Uterus (tissue), 4 donors: ENCODE measurements around the gene TEKT2. TPM values are rescaled to one million over a fixed set of nuclear protein-coding genes. Genes with fewer than 3 reads are reported as not detected.

ENCODE experiments used
- DNase-seq, 2 donors: peaks; one replicate each; pipeline ENCODE4 v3.0.0-alpha.2; 2019 to 2020
- H3K27ac ChIP-seq, 2 donors: fragments of 200-600 bp; sonication (generic); 1 replicate in 1 of 2; 2 replicates in 1 of 2; pipeline ENCODE4 v1.5.1; 2016 to 2018
- H3K27me3 ChIP-seq, 2 donors: fragments of 200-600 bp; sonication (generic); one replicate each; pipeline ENCODE4 v1.5.1; 2018 to 2019; ENCODE audit warnings: control low read depth in 1 of 2
- H3K36me3 ChIP-seq, 2 donors: fragments of 200-600 bp; sonication (generic); one replicate each; pipeline ENCODE4 v1.5.1; 2019; ENCODE audit warnings: control low read depth in 1 of 2
- H3K4me1 ChIP-seq, 2 donors: fragments of 200-600 bp; sonication (generic); one replicate each; pipeline ENCODE4 v1.5.1; 2018 to 2019; ENCODE audit warnings: control low read depth in 1 of 2
- H3K4me3 ChIP-seq, 2 donors: fragments of 200-600 bp; sonication (generic); 1 replicate in 1 of 2; 2 replicates in 1 of 2; pipeline ENCODE4 v1.5.1; 2018 to 2019; ENCODE audit warnings: mild to moderate bottlenecking in 1 of 2
- H3K9me3 ChIP-seq, 2 donors: fragments of 200-600 bp; sonication (generic); one replicate each; pipeline ENCODE4 v1.5.1; 2019; ENCODE audit warnings: control low read depth in 1 of 2
- POLR2A ChIP-seq, 2 donors: fragments of 450-650 bp; IDR thresholded peaks; one replicate each; pipeline ENCODE4 v1.6.1; 2016; ENCODE audit warnings: antibody characterized with exemption in 2 of 2, mild to moderate bottlenecking in 1 of 2, moderate library complexity in 1 of 2
- intact Hi-C: fragments of 100-400 bp; cut with DNase I; formaldehyde crosslinking; loops from one replicate; pipeline ENCODE4 v1.15.1; 2023; ENCODE audit warnings: low total_unique reads
- total RNA-seq, 4 donors: library from RNA; depleted of rRNA in 3 of 4; stranded (reverse); fragments of >200 nt in 3 of 4; gene quantifications; one replicate each; pipeline versions ENCODE4 v1.1.0 to v1.2.4, GENCODE V29; 2014 to 2023
- TF ChIP-seq, protein P1 (sequence below), 4 experiments: fragments of 200-600 bp in 2 of 4; fragments of 450-650 bp in 2 of 4; sonication (generic) in 2 of 4; IDR thresholded peaks; one replicate each; pipeline ENCODE4 v1.5.1; 2016 to 2019; ENCODE audit warnings: antibody characterized with exemption in 4 of 4, mild to moderate bottlenecking in 2 of 4, moderate library complexity in 1 of 4
- donor health status: DM: yes; HTN: yes; CAD: no.

Gene TEKT2
- total RNA-seq, 4 donors from 2014 or later: 0.77 to 7.5 (median 1.2) TPM; not detected in 1

DNA sequence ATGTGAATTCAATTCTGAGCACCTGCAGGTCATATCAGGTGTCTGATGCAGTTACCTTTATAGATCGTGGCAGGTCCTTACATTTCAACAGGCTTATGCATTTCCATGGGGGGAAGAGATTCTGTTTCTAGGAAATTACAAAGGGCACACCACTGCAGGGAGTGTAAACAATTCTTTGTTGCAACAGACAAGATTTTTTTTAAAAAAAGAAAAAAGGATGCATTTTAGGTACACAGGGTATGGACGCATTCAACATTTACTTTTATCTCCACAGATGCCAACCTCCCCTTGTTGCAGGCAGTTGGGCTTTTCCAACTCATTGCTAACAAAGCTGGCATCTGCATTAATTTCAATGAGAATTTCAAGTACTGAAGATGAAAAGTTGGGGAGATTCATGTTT lies 13.5 kb upstream of the TEKT2 start:
- intact Hi-C loops: no loop called here
- Histone ChIP-seq H3K27me3 (no peaks in the 10 kb centered on the region), H3K27ac (no peak overlapping the region), H3K4me1 (no peaks in the 10 kb centered on the region), H3K4me3 (no peak overlapping the region), H3K9me3 (no peaks in the 10 kb centered on the region), H3K36me3 (no peaks in the 10 kb centered on the region)
- TF ChIP-seq, protein P1, sequence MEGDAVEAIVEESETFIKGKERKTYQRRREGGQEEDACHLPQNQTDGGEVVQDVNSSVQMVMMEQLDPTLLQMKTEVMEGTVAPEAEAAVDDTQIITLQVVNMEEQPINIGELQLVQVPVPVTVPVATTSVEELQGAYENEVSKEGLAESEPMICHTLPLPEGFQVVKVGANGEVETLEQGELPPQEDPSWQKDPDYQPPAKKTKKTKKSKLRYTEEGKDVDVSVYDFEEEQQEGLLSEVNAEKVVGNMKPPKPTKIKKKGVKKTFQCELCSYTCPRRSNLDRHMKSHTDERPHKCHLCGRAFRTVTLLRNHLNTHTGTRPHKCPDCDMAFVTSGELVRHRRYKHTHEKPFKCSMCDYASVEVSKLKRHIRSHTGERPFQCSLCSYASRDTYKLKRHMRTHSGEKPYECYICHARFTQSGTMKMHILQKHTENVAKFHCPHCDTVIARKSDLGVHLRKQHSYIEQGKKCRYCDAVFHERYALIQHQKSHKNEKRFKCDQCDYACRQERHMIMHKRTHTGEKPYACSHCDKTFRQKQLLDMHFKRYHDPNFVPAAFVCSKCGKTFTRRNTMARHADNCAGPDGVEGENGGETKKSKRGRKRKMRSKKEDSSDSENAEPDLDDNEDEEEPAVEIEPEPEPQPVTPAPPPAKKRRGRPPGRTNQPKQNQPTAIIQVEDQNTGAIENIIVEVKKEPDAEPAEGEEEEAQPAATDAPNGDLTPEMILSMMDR (IDR thresholded peaks at IDR 0.05): no peak
- no peak for TF ChIP-seq POLR2A (IDR thresholded peaks at IDR 0.05)
- DNase-seq: no peak

DNA sequence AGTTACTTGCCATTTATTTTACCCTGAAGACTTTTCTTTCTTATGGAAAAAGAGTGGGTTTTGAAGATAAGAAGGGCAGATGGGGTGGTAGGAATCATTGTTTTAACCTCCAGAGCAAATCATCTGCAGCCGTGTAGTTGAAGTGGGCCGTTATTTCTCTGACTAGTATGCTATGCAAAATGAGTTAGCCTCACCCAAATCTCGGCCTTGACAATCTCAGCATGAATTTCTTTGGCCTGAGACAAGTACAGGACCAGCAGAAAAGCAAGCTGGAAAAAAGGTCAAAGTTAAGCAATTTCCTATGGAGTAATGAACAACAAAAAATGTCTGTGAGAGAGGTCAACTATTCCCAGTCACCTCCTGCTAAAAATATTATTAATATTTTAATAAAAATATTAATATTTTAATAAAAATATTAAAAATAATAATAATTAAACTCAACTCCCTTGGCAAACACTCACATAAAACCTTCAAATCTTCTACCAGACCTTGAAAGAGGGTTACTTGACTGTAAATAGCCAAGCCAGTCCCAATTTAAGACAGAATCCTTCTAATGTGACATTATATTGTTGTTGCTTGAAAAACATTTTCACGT lies 6.8 kb upstream of the TEKT2 start:
- no peaks in the 10 kb centered on the region for H3K4me1 ChIP-seq
- intact Hi-C loops: no loop called here
- no peak for DNase-seq
- H3K27ac ChIP-seq: no peak overlapping the region
- TF ChIP-seq POLR2A (IDR thresholded peaks at IDR 0.05): no peak
- TF ChIP-seq, protein P1 (IDR thresholded peaks at IDR 0.05): no peak
- no peaks in the 10 kb centered on the region for H3K9me3 ChIP-seq
- no peak overlapping the region for H3K4me3 ChIP-seq
- no peaks in the 10 kb centered on the region for H3K36me3 ChIP-seq
- no peaks in the 10 kb centered on the region for H3K27me3 ChIP-seq

- Histone ChIP-seq H3K27ac (no peak overlapping the region), H3K4me3 (no peak overlapping the region), H3K27me3 (no peaks in the 10 kb centered on the region), H3K36me3 (no peaks in the 10 kb centered on the region), H3K9me3 (no peaks in the 10 kb centered on the region), H3K4me1 (no peaks in the 10 kb centered on the region)
- TF ChIP-seq, protein P1 (IDR thresholded peaks at IDR 0.05): no peak
- TF ChIP-seq POLR2A (IDR thresholded peaks at IDR 0.05): no peak
- DNase-seq: no peak
- intact Hi-C loops: no loop called here
These were observed 3.7 kb upstream of the TEKT2 start for GRCh38 chr1:36080236-36080635.

GRCh38 chr1:36080801-36081200 lies 3.1 kb upstream of the TEKT2 start:
- no peaks in the 10 kb centered on the region for H3K36me3 ChIP-seq
- no peak for DNase-seq
- intact Hi-C loops: no loop called here
- no peak overlapping the region for H3K27ac ChIP-seq
- H3K4me3 ChIP-seq: no peak overlapping the region
- no peaks in the 10 kb centered on the region for H3K27me3 ChIP-seq
- no peak for TF ChIP-seq POLR2A (IDR thresholded peaks at IDR 0.05)
- TF ChIP-seq, protein P1 (IDR thresholded peaks at IDR 0.05): no peak
- H3K4me1 ChIP-seq: no peaks in the 10 kb centered on the region
- H3K9me3 ChIP-seq: no peaks in the 10 kb centered on the region

DNA sequence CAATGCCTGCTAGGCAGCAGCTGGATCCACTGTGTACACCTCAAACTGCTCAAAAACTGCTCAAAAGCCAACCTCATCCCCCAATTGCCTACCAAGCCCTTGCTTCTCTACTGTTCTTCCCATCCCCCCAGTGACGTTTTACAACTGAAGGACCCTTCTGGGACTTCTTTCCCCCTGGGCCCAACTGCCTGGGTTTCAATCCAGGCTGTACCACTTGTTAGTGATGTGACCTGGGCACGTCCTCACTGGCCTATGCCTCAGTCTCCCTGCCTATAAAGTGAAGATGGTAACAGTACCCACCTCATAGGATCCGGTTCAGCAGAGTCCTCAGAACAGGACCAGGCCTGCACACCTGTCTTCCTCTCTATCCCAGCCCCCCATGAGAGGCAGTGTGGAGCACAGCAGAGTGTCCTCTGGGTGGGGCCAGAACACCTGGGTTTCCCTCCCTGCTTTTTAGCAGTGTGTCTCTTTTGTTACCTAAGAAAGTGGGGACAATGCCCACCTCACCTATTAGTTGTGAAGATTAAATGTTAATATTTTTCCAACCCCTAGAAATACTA lies 1.9 kb upstream of the TEKT2 start:
- TF ChIP-seq, protein P1 (IDR thresholded peaks at IDR 0.05): no peak
- TF ChIP-seq POLR2A (IDR thresholded peaks at IDR 0.05): no peak

More for the DNA sequence above, 1.9 kb upstream of the TEKT2 start:
- H3K4me1 ChIP-seq: no peaks in the 10 kb centered on the region
- no peak overlapping the region for H3K4me3 ChIP-seq
- H3K36me3 ChIP-seq: no peaks in the 10 kb centered on the region
- no peak overlapping the region for H3K27ac ChIP-seq
- intact Hi-C loops: no loop called here
- no peak for DNase-seq
- H3K9me3 ChIP-seq: no peaks in the 10 kb centered on the region
- no peaks in the 10 kb centered on the region for H3K27me3 ChIP-seq
